HL-60/S4 treated with retinoic acid at 250 ng/mL for 4 days and 3 days (cell line): Measurements from ENCODE around the gene DOCK3.

Source experiments
- in situ Hi-C: fragments of 300-500 bp; cut with MboI; formaldehyde crosslinking; loops from 2 replicates; pipeline ENCODE4 v1.7.0; 2022; ENCODE audit warnings: low sequenced_read_pairs

DOCK3 gene

GRCh38 chr3:51354731-51355615 lies 680.2 kb downstream of the DOCK3 start:
- in situ Hi-C loops = loop anchor here (25.0 kb wide), 1 partner anchor 743 kb away; the partner anchor contains the start of genes CISH and MAPKAPK3

GRCh38 chr3:51355891-51356578 lies 681.3 kb downstream of the DOCK3 start:
- in situ Hi-C loops = loop anchor here (25.0 kb wide), 1 partner anchor 744 kb away; the partner anchor contains the start of genes CISH and MAPKAPK3

DNA sequence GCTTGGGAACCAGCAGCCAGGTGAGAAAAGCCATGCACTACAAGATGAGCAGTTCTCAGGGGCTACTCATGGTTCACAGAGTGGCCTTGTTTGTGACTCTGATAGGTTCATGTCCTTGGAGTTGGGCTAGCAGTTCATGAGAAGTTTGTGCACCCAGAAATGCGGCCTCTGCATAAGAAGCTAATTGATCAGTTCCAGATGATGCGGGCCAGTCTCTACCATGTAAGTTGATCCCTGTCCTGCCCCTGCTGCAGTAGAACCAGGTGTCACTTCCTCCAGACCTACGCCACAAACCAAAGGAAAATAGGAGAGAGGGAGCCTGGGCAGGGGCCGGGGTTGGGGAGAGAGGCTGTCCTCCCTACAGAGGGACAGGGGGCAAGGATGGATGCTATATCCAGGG lies 683.1 kb downstream of the DOCK3 start:
- in situ Hi-C loops = loop anchor here (25.0 kb wide), 1 partner anchor 746 kb away; the partner anchor contains the start of genes CISH and MAPKAPK3

GRCh38 chr3:51358981-51359380 lies 684.3 kb downstream of the DOCK3 start:
- in situ Hi-C loops = loop anchor here (25.0 kb wide), 1 partner anchor 747 kb away; the partner anchor contains the start of genes CISH and MAPKAPK3

DNA sequence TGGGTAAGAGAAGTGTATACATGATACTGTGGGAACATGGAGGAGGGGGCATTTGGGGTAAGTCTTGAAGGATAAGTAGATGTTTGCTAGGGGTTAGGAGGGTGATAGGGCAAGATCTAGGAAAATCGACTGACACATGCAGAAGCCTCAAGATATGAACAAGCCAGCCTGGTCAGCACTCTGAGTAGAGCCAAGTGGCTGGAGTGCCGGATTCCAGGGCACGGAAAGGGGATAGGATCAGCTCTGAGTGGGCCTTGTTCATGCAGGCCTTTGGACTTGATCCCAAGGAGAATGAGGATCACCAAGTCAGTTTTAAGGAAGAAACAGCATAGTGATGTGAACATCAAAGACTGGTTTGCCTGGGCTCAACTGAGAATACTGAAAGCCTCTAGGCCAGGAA lies 686.1 kb downstream of the DOCK3 start:
- in situ Hi-C loops = loop anchor here (25.0 kb wide), 1 partner anchor 749 kb away; the partner anchor contains the start of genes CISH and MAPKAPK3

GRCh38 chr3:51361746-51362145 lies 687.0 kb downstream of the DOCK3 start:
- in situ Hi-C loops = loop anchor here (25.0 kb wide), 1 partner anchor 749 kb away; the partner anchor contains the start of genes CISH and MAPKAPK3

DNA sequence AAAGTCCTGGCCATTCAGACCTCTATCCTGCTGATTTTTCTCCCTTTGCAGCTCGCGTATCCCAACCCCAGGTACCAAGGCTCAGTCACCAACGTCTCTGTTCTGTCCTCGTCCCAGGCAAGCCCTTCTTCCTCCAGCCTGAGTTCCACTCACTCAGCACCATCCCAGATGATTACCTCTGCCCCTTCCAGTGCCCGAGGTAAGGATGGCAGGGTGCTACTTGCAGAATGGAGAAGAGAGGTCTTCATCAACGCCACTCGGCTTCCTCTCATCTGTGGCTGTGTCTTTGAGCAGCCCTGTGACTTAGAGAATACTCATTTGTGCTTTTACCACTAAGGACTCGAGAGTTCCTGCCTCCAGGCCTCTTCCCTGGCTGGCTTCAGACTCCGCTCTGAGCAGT lies 687.7 kb downstream of the DOCK3 start:
- in situ Hi-C loops = loop anchor here (25.0 kb wide), 1 partner anchor 750 kb away; the partner anchor contains the start of genes CISH and MAPKAPK3

DNA sequence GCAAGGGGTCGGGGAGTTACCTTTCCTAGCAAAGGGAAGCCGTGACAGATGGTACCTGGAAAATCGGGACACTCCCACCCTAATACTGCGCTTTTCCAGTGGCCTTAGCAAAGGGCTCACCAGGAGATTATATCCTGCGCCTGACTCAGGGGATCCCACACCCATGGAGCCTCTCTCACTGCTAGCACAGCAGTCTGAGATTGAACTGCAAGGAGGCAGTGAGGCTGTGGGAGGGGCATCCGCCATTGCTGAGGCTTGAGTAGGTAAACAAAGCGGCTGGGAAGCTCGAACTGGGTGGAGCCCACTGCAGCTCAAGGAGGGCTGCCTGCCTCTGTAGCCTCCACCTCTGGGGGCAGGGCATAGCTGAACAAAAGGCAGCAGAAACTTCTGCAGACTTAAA lies 693.5 kb downstream of the DOCK3 start:
- in situ Hi-C loops = loop anchor here (25.0 kb wide), 1 partner anchor 756 kb away; the partner anchor contains the start of genes CISH and MAPKAPK3

DNA sequence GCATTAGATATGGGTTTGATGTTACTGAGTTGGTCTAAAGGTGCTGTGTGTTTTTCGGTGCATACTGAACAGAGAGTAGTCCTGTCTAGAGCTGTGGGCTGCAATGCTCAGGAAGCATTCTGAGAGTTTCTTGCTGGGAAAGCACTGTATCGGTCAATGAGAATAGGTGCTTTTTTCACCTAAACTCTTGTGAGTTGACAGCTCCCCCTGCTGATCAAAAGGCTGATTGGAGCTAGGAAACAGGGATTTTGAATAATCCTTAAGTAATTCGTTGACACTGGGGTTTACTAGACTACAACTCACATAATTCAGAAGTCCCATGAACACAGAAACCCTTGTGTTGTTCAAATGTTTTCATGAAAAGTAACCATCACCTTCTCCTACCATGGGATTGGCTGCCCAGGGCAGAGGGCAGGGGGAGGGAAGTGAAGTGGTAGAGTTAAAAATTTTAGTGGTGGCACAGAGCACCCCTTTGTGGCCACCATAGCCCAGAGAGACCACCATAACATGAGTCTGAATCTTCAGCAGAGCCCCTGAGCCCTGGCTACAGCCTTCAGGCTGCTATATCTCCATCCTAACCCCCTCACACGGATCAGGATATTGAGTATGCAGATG lies 697.3 kb downstream of the DOCK3 start:
- in situ Hi-C loops = loop anchor here (25.0 kb wide), 1 partner anchor 760 kb away; the partner anchor contains the start of genes CISH and MAPKAPK3

GRCh38 chr3:51373658-51374421 lies 699.1 kb downstream of the DOCK3 start:
- in situ Hi-C loops = loop anchor here (25.0 kb wide), 1 partner anchor 762 kb away; the partner anchor contains the start of genes CISH and MAPKAPK3

DNA sequence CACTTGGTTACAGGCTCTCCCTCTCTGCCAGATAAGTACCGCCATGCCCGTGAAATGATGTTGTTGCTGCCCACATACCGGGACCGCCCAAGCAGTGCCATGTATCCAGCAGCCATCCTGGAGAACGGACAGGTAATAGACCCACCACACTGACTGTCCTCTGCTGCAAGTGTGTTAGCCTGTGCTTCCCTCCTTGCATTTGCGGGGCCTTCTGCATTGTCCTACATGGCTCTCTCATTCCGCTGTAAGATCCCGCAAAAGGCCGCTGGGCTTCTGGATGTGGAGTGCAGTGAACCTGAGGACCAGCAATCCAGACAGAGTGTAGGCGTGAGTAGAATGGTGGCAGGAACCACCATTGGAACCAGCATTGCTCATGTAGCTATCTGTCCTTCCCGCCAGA lies 699.7 kb downstream of the DOCK3 start:
- in situ Hi-C loops = loop anchor here (25.0 kb wide), 1 partner anchor 762 kb away; the partner anchor contains the start of genes CISH and MAPKAPK3

GRCh38 chr3:51375136-51375535 lies 700.4 kb downstream of the DOCK3 start:
- in situ Hi-C loops = no loop called here

- in situ Hi-C loops = no loop called here
Observed at GRCh38 chr3:51375571-51375970, 700.8 kb downstream of the DOCK3 start.

GRCh38 chr3:51378065-51378464 lies 703.3 kb downstream of the DOCK3 start:
- in situ Hi-C loops = no loop called here

GRCh38 chr3:51378726-51379125 lies 704.0 kb downstream of the DOCK3 start:
- in situ Hi-C loops = no loop called here

DNA sequence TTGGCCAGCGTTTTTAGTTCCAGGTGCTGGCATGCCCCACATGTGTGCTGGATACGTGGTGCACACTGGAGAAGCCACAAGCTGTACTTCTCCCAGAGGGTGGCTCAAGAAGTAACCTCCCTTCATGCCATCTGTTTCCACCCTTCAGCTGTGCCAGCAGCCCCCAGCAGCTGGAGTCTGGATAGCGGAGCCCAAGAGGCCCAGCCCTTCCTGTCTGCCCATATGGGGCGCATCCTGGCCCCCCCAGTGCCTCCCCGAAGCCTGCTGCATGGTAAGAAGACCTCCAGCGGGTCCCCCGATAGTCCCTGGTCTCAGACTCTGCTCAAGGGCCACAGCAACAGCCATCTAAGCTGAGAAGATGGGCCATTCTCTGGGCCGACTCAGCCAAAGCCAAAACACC lies 704.6 kb downstream of the DOCK3 start:
- in situ Hi-C loops = no loop called here

GRCh38 chr3:51379746-51380455 lies 705.2 kb downstream of the DOCK3 start:
- in situ Hi-C loops = no loop called here

- in situ Hi-C loops = no loop called here
Observed at GRCh38 chr3:51380601-51381332, 706.0 kb downstream of the DOCK3 start.

- in situ Hi-C loops = no loop called here
Observed at GRCh38 chr3:51381333-51381705, 706.6 kb downstream of the DOCK3 start.
